GM13977 (cell line): ENCODE data around the gene PAX3.

Experiments used
- DNase-seq: peaks from one replicate; pipeline ENCODE4 v3.0.0; 2012; ENCODE audit warnings: low spot score
- in situ Hi-C: fragments of 300-500 bp; cut with MboI; formaldehyde crosslinking; loops from one replicate; pipeline ENCODE4 v1.12.0; 2022; ENCODE audit warnings: low sequenced_read_pairs, low pct_unique_long_range_greater_than_20kb, mixed read lengths, inconsistent platforms; ENCODE audit not compliant: unreplicated experiment
- TF ChIP-seq, protein P1 (sequence below): IDR thresholded peaks from 2 replicates; pipeline ENCODE4 v1.5.1; 2012; ENCODE audit warnings: mild to moderate bottlenecking, control low read depth; ENCODE audit not compliant: insufficient read depth; ENCODE audit errors: extremely low read depth, missing control alignments

The PAX3 gene

DNA sequence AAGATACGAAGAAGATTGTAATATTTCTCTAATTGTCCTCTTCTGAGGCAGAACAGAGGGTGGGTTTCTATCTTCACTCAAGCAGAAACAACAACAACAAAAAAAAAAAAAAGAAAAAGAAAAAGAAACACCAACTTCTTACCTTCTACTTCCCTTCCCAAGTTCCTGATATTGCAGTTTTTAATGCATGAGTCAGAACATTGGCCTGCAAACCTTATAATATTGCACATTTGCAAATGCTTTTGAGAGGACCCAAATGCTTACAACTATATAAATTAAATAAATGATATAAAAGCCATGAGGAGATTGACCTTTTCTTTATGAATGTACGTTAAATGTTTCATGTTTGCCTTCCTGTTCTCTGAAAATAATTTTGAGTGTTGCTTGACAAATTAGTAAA lies 37.3 kb downstream of the PAX3 start:
- TF ChIP-seq, protein P1, sequence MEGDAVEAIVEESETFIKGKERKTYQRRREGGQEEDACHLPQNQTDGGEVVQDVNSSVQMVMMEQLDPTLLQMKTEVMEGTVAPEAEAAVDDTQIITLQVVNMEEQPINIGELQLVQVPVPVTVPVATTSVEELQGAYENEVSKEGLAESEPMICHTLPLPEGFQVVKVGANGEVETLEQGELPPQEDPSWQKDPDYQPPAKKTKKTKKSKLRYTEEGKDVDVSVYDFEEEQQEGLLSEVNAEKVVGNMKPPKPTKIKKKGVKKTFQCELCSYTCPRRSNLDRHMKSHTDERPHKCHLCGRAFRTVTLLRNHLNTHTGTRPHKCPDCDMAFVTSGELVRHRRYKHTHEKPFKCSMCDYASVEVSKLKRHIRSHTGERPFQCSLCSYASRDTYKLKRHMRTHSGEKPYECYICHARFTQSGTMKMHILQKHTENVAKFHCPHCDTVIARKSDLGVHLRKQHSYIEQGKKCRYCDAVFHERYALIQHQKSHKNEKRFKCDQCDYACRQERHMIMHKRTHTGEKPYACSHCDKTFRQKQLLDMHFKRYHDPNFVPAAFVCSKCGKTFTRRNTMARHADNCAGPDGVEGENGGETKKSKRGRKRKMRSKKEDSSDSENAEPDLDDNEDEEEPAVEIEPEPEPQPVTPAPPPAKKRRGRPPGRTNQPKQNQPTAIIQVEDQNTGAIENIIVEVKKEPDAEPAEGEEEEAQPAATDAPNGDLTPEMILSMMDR = no peak
- no peak for DNase-seq
- in situ Hi-C loops = no loop called here

DNA sequence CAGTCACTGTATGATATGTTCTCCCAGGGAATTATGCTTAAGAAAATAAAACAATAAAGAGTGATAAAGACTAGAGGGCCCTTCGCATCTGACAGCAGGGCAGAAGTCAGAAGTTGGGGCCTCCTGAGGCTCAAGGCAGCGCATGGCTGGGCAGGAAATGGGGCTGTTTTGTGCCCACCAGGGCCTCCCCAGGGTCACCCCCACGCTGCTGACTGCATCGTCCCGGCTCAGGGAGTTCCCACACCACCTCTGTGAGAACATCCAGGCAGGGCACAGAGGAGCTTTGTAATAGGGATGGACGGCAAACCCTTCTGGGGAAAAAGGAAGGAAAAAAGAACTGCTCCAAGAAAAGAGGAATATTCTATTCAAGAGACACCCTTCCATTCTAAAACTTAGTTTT lies 41.2 kb downstream of the PAX3 start:
- TF ChIP-seq, protein P1 = no peak
- no peak for DNase-seq
- in situ Hi-C loops = no loop called here

DNA sequence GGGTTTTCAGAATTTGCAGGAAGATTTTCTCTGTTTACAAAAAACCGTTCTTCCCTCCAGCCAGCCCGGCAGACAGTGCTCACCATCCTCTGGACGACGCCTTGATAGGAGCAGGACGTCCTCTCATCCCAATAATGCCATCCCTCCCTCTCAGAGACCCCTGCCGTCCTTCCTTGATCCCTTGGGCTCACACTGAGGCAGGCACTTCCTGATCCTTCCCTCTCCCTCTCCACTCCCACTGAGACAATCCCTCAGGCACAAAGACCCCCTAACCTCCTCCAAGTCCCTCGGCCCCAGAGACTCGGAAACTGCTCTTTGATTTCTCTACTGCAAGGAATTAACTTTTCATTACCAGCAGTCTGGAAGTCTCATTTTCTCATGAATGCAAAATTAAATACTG lies 42.5 kb downstream of the PAX3 start:
- TF ChIP-seq, protein P1 = no peak
- in situ Hi-C loops = no loop called here

DNA sequence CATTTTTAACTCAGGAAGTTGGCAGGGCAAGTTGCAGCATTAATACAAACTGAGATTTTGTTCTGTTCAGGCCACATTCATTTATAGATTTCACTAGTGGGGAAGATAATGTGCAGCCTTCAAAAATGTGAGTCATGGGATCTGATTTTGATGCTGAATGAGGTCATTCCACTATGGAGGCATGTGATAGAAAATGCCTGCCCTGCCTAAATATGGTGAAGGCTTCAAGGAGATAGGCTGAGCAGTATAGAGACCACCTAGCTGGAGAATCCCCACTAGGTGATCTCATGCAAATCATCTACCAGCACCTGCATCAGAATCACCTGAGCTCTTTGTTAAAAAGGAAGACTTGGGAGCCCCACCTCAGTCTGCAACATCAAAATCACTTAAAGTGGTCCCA lies 43.7 kb downstream of the PAX3 start:
- TF ChIP-seq, protein P1 = no peak
- in situ Hi-C loops = no loop called here
- no peak for DNase-seq

More for the DNA sequence above, 42.5 kb downstream of the PAX3 start:
- DNase-seq = no peak

DNA sequence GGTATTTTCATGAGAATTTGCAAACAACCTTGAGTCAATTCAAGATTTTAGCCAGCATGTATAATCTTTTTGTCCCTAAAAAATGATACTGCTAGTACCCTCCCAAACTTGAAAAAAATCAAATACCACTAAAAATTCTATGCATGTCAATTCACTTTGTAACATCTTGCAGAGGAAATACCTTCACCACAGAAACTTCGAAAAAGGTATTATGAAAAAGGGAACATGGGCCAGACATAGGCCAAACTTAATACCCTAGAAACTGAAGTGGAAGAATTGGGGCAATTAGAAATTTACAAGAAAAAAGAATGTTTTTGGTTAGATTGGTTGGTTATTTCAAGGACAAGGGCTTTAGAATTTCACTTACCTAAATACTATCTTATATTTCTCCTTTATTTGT lies 48.5 kb downstream of the PAX3 start:
- in situ Hi-C loops = no loop called here
- TF ChIP-seq, protein P1 = no peak
- no peak for DNase-seq

DNA sequence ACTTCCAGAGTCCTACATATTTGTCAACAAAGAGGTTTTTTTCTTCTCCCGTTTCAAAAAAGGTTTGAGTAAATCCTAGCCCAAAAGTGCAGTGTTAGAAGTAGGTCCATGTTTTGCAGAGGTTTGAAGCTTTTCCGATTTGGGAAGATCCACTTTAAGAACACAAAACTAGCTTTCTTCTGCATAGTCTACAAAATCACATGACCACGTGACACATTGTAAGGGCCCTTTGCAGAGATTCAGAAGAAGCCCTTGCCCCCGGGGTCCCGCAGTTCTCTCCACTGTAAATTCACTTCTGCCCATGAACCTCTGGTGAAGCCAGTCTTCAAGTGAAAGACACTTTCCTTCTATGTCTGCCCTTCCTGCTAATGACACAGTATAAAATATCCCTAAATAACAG lies 49.4 kb downstream of the PAX3 start:
- in situ Hi-C loops = no loop called here
- no peak for DNase-seq
- TF ChIP-seq, protein P1 = no peak

DNA sequence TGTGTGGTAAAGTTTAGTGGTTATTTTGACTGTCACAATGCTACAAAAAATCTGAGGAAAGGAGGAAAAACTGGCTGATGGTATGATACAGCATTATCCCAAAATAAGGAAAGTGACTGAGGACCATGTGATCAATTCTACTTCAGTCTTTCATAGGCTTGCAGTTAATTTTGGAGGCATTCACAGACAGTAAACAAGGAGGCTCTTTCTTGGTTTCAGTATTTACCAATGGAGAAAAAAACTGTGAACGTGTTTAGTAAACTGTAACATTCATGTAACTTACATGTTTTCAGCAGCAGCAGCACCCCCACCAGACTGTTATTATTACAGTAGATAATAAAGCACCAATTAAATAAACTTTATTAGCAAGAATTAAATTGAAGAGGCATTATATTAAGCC lies 50.0 kb downstream of the PAX3 start:
- in situ Hi-C loops = no loop called here
- DNase-seq = no peak
- TF ChIP-seq, protein P1 = no peak
